Activated CD4-positive, alpha-beta T cell treated with anti-CD3 and anti-CD28 coated beads for 4 hours (primary cell): ENCODE data around the gene CDPF1.

ENCODE experiments used
- DNase-seq, 2 donors: peaks; one replicate each; pipeline ENCODE4 v3.0.0-alpha.2; 2020

CDPF1 gene, protein sequence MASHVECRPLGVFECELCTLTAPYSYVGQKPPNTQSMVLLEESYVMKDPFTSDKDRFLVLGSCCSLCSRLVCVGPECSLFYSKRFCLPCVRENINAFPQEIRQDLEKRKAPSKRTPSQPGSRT

DNA sequence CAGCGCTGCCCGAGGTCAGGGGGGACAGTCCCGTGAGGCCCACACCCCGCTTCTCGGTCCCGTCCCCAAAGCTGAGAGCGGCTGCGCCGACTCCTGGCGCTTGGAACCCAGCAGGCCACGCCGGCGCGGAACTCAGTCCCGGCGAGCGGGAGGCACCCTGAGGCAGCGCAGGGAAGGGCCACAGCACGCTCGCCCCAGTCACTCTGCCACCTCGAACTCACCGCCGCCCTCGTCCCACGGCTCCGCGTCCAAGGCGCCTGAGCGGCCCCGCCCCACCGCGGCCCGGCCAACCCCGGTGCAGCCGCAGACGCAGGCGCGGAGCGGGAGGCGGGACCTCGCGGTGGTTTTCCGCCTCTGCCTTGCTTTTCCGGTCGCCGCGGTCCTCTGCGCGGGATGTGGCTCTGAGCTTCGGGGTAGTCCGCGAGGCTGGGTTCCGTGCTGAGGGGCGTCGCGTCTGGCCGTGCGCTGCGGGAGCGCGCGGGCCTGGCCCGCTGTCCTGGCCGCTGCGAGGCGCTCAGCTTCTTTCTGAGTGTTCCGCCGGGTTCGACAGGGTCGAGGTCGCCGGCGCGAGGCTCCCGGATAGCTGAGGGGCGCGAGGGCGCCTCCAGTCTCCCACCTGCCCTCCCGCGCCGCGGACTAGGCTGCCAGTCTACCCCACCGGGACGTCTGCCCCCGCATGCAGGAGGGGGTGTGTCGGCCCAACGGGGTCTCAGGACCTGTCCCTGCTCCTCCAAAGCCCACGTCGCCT is at the start of gene CDPF1:
TSS of gene CDPF1 (minus strand) at position 259 of the 748 bp plus-strand sequence. CDS start 2,009 bp downstream, outside the sequence.
- peak; percentile 89 for DNase-seq

DNA sequence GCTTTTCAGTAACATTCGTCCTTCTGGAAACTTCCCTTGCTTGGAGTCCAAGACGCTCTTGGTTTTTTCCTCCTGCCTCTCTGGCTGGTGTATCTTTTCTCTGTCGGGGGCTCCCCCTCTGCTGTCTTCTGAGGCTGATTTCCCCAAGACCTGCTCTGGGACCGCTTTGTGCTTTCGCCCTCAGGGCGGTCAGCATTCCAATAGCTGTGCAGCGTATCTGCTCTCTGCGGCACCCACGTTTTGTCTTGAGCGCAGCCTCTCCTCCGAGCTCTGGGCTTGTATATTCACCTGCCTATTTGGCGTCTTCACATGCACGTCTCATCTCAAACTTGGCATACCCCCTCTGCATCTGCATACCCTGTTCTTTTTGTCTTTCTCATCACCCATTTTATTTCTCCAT is 49.0 kb upstream of the CDPF1 start:
- DNase-seq: no peak

DNA sequence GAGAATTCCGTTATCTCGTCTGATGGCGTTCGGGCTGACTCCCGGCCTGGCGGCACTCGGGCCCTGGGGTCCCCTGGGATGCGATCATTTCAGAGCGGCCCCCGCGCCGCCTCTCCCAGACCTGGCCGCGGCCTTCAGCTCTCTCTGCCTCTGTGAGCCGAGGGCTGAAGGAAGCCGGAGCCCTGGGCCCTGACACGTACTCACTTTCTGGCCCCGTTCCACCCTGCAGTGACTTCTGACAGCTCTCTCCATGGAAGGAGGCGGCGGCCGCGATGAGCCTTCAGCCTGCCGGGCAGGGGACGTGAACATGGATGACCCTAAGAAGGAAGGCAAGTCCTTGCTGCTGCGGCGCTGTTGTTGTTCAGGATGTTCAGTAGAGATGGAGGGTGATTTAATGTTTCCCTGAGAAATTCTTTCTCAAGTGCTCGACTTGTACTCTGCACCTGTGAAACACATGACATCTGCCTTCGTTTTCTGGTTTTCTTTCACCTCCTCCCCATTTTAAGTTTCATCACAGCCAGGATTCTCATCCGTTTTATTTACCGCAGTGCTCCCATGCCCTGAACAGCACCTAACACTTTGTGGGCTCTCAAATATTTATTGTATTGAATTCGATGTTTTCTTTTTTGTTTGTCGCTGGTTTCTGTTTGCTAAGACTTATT is 47.2 kb upstream of the CDPF1 start:
- DNase-seq: no peak

DNA sequence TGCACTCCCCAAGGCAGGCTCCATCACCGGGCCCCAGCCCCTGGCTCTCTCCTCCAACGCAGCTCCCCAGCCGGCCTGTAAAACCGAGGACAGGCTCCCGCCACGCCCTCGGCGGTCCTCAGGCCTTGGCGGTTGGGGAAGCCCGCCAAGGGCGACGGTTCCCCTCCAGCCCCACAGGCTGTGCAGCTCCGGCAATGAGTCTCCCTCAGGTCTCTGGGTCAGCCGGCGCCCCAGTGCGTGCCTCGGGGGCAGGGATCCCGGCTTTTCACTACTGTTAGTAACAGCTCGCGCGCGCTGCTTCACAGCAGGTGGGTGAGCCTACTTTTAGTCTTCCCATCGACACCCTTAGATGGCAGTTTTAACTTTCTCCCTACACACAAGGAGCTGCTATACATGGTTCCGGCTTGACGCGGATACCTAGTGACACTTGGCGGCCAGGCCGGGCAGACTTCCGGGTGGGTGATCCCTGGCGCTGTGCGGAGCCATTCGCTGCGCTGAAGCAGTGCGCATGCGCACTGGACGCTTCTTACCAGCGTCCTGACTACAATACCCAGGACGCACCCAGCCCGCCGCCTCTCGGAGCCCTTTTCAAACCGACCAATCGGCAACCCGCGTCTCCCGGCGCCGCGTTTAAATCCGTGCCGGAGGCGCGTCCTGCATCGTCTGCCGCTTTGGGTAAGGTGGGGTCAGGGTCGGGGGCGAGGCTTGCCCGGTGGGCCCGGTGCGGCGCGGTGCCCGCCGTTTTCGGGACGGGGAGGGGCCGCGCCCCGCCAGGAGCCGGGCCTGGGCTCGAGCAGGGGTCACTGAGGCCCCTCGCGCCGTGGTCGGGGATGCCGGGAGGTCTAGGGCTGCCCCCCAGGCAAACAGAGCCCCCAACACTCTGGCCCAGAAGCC is 46.4 kb upstream of the CDPF1 start, which contains the start of gene GTSE1:
TSS of gene GTSE1 (plus strand) at position 614 of the 894 bp plus-strand sequence. CDS start 531 bp downstream, outside the sequence.
- peak; percentile 94 to 98 for DNase-seq

DNA sequence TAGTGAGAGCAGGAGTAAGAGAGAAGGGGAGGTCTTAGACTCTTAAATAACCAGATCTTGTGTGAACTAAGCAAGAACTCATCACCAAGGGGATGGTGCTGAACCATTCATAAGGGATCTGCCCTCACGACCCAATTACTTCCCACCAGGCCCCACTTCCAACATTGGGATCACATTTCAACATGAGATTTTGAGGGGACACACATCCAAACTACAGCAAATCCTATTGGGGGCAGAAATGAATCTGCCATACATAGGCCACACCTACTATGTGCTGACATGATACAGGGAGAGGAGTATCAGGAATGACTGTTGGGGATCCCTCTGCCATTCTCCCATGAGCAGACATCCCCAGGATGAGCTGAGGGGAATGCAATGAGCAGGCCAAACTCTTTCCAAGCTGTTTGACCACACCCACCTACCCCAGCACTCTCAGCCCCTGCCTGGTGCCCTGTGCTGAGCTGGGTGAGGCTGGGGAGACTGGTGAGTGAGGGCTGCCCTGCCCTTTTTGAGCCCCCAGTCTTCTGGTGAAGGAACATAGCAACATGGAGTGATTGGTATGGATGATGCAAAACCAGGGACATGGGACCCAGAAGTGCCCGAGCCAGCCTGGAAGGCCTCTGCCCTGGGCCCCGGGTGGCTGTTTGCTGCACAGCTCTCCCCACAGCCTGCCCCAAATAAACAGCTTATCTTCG is 45.3 kb upstream of the CDPF1 start:
- no peak for DNase-seq

DNA sequence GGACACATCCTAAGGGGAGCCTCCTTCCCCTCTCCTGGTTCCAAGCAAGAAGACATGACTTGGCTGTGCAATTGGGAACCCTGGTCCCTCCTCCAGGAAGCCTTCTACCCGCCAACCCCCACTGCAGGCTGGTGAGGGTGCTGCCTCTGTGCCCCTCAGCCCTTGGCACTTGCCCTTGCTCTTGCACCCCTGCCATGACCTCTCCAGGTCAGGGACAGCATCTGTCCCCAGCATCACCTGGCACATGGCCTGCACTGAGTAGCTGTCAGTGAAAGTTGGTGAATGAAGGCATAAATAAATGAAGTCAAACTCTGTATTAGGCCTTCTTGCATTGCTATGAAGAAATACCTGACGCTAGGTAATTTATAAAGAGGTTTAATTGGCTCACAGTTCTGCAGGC is 44.7 kb upstream of the CDPF1 start:
- DNase-seq: no peak

DNA sequence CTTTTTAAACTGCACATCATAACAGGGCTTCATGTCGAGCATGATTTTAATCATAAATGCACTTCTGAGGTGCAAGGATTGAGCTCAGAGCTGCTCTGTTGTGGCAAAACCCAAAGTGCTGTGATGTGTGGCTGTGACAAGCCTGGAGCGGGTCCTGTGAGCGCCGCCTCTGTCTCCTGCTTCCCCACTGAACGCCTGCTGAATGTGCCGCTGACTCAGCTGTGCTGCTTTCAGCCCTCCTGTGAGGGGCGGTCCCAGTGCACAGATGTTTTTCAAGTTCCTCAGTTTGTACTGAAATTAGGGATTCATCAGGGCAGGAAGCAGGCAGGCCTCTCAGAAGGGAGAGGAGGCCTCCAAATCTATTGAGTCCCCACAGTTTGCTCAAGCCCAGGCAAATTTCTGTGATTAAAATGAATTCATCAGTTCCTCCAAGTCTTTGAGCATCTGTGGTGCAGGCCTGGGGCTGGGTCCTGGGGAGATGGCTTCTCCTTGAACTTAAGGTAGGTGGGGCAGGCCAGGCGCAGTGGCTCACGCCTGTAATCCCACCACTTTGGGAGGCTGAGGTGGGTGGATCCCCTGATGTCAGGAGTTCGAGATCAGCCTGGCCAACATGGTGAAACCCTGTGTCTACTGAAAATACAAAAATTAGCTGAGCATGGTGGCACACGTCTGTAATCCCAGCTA is 43.6 kb upstream of the CDPF1 start:
- DNase-seq: no peak

DNA sequence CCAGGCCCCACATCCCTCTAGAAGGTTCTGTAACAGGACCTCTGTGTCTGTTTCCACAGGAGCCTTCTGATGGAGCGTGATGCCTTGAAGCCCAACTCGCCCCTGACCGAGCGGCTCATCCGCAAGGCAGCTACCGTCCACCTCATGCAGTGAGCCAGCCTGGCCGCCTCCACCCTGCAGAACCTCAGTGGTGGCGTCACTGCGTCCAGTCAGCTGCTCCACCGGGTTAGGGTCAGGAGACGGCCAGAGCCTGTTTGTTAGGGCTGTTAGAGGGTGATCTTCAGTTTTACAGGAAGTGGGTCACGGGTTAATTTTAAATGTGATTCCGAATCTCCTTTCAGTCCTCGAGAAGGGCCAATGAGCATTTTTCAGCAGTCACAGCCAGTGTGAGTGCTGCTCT is 42.6 kb upstream of the CDPF1 start:
- DNase-seq: no peak

DNA sequence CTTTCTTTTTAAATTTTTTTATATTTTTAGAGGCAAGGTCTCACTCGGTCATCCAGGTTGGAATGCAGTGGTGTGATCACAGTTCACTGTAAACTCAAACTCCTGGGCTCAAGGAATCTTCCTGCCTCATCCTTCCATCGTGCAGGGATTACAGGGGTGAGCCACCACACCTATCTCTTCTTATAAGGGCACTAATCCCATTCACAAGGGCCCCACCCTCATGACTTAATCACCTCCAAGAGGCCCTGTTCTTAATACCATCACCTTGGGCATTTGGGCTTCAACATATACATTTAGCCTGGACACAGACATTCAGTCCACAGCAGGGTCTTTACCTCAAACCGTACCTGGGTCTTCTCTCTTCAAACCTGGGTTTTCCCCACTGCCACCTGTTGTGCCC is 42.1 kb upstream of the CDPF1 start:
- no peak for DNase-seq

DNA sequence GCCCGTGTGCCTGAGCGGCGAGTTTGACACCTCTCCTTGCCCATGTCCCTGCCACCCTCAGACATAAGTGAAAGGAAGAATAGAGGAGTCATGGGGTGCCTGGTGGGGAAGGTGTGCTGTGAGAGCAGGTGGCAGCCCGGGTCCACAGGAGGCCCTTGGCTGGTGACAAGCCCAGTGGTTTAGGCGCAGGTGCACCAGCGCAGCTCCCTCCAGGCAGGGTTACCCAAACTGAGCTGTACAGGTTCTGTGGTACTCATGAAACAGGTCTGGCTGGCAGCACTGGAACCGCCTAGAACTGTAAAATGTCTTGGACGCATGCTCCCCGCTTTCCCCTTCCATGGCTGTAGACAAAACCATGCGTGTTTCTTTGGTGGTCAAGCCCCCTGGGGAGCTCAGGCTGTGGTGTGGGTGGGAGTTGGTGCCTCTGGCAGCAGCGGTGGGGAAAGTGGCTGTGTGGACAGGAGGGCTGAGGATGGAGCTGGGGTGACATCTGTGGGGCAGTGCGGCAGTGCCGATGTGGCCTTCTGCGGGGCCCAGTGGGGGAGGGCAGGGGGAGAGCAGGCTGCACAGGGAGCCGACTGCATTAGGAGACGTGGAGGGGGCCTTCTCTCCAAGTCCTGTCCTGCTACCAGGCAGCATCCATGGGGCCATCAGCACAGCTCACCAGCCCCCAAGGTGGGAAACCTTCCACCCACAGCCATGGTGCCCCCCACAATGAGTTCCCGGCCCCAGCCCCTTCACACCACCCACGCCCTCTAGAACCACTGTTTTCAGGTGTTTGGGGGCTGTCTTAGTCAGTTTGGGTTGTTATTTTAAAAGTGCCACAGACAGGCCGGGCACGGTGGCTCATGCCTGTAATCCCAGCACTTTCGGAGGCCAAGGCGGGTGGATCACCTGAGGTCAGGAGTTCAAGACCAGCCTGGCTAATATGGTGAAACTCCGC is 41.0 kb upstream of the CDPF1 start:
- DNase-seq: no peak

DNA sequence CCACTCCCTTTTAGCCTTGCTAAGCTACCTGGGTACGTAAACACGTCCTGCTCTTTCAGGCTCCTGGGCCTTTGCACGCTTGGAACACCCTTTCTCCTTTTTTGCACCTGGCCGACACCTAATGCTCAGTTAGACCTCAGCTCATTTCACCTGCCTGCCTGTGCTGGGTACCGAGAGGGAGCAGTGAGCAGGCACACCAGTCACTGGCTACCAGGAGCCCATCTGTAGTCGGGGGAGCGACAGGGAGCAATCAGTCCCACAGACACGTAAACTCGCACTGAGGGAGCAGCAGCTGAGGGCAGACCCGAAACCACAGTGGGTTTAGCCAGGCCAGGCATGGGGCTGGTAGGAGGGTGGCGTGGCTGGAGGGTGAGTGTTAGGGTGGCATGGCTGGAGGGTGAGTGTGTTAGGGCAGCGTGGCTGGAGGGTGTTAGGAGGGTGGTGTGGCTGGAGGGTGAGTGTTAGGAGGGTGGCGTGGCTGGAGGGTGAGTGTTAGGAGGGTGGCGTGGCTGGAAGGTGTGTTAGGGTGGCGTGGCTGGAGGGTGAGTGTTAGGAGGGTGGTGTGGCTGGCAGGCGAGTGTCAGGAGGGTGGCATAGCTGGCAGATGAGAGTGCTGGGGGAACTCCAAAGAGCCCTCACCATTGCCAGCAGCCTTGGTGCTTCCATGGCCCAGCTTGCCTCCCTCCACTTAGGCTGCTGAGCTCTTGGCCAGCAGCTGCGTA is 40.2 kb upstream of the CDPF1 start:
- no peak for DNase-seq

DNA sequence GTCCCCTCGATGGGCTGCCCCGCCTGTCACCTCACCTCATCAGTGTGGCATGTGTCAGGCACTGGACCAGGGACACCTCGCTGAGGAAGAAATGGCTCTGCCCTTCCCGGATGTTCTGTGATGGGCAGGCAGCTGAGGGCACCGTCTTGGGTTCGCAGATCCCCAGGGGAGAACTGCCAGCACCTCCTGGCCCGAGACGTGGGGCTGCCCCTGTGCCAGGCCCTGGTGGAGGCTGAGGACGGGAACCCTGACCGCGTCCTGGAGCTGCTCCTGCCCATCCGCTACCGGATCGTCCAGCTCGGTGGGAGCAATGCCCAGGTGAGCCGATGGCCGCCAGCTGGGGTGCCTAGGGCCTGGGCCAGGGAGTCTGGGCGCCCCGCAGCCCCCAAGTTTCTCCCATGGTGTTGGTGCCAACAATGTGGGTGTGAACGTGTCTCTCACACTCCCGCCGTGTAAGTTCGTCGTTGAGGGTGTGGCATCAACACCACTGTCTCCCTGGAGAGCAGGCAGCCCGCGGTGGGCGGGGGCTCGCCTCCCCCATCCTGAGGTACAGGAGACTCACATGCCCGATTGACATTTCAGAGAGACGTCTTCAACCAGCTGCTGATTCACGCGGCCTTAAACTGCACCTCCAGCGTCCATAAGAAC is 39.3 kb upstream of the CDPF1 start:
- no peak for DNase-seq

DNA sequence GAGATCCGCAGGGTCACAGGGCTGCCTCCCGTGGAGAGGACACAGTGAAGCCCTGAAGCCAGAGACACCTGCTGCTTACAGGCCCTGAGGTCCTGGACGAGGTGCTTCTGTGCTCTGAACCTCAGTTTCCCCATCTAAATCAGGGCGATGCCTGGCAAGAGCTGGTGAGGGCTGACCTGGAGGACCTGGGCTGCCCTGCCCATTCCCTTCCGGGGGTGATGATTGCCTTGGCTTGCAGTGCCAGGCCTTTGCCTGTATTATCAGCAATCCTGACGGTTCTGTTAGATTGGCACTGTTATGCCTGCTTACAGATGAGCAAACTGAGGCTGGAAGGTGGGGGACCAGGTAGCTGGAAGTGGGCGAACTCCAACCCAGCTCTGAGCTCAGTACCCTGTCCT is 38.8 kb upstream of the CDPF1 start:
- DNase-seq: no peak

DNA sequence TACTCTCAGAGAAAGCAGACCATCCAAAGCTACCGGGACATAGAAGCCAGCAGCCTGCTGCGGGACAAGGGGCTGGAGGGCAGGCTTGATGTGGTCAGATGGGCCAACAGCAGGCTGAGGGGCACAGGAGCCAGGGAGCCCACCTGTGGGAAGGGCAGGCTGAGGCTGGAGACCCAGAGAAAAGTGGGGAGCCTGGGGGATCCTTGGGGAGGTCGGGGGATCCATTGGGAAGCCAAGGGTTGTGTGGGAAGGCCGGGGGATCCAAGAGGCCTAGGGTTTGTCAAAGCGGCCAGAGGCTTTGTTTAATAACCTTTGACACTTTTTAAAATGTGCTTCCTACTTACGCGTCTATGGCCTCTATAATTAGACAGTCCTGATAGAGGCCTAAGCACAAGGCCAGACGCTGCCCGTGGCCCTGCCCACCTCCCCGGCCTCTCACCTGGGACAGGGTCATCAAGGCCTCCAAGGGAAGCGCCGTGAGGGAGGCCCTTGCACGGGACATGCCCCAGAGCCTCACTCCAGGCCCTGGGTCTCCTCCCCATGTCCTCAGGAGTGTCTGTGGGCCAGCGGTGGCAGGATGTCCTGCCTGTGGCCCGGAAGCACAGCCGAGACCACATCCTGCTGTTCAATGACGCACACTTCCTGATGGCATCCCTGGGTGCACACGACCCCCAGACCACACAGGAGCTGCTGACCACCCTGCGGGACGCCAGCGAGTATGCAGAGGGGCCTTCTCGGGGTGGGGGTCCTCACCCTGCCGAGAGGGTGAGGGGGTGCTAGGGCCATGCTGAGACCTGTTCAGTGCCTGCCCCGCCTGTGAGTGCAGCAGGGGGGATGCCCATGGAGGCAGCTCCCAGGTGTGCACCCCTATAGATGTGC is 38.0 kb upstream of the CDPF1 start:
- DNase-seq: no peak

DNA sequence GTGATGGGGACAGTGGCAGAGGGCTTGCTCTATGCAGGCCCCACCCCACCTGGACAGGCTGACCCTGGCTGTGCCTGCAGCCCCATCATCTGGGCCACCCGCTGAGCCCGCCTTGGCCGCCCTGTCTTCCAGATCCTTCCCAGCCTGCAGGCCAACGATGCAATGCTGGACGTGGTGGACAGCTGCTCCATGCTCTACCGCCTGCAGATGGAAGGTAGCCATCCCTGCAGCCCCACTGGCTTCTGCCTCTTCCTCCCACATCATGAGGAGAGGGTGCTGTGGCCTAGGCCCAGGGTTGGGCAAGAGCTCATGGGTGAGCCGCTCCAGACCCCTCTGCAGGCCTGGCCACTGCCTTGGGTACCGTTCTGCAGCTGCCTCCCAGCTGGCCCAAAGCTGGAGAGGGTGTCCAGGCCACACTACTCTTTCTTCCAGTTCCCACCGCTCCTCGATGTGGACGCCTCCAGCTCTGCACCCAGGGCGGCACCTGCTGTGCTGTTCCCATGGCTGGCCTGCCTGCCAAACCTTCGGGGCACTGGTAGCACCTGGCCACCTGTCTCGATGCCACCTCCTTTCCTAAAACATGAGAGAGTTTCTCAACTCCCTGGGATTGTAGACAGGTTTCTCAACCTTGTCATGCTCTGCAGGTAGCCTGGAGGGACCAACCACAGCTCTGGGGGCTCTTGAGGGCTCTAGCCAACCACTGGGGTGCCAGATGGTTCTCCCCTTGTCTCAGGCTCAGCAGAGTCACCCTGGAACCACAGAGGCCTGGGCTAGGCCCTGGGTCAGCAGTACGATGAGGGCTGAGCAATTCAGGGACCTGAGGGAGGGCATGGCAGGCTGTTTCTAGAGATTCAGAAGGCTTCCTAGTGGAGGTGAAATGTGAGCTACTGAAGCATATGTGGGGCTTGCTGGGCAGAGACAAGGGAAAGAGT is 37.1 kb upstream of the CDPF1 start:
- no peak for DNase-seq

DNA sequence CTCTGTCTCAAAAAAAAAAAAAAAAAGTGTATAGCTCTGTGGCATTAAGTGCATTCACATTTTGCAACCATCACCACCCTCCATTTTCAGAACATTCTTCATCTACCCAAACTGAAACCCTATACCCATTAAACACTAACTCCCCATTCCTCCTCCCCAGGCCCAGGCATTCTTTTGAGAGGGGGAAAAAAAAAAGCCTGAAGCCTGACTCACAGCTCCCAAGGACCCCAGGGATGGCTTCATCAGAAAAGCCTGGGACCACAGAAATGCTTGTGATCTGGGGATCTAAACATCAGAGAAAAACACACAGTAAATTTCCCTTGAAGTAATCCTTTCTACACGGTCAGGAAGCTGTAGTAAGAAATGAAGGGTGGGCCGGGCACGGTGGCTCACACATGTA is 35.9 kb upstream of the CDPF1 start:
- no peak for DNase-seq
